Measurements from ENCODE around the gene SCYL1. TPM values are rescaled to one million over a fixed set of nuclear protein-coding genes. Genes with fewer than 3 reads are reported as not detected.
"Not testable (repeated sequence)": the region's sequence is repeated elsewhere in the genome, so short reads cannot be mapped to it uniquely, and the experiment has no call there.

Gene SCYL1
- total and polyA plus RNA-seq, 7 donors = 66.9 to 106 (median 87.4) TPM

DNA sequence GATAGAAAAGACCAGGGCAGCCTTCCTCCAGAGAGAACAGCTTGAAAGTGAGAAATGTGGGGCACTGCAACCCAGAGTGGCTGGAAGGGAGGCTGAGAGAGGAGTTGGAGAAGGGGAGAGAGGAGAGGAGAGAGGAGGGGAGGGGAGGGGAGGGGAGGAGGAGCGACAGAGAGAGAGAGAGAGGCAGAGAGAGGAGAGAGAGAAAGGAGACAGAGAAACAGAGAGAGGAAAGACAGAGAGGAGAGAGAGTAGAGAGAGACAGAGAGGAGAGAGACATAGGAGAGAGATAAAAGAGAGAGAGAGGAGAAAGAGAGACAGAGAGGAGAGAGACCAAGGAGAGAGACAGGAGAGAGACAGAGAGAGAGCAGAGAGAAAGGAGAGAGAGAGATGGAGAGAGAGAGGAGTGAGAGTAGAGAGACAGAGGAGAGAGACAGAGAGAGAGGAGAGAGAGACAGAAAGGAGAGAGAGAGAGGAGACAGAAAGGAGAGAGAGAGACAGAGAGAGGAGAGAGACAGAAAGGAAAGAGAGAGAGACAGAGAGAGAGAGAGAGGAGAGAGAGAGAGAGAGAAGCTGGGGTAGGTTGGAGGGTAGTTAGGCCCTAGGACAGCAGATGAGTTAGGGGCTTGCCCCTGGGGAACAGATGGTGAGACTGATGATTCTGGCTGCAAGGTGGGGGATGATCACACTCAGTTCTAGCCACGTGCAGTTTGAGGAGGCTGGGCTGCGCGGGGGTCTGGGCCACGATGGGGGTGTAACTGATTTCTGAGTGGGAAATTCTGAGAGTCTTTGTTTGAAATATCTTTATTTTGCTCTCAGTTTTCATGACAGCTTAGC, 8.5 kb upstream of the SCYL1 start:
- no peaks in the 10 kb centered on the region for H3K9me3 ChIP-seq
- H3K27me3 ChIP-seq (ENCODE audit: insufficient read depth in 3 of 3, low read length in 2 of 3) = no peaks in the 10 kb centered on the region
- WGBS, 3 donors = 66 to 74% (median 67%) methylated on average over 5 of the region's 5 CpGs
- no peak for ATAC-seq
- H3K36me3 ChIP-seq (ENCODE audit: insufficient read depth in 1 of 2, low read depth in 1 of 2) = no peaks in the 10 kb centered on the region
- DNase-seq = no peak
- no peak overlapping the region for H3K4me3 ChIP-seq
- TF ChIP-seq, protein P1, sequence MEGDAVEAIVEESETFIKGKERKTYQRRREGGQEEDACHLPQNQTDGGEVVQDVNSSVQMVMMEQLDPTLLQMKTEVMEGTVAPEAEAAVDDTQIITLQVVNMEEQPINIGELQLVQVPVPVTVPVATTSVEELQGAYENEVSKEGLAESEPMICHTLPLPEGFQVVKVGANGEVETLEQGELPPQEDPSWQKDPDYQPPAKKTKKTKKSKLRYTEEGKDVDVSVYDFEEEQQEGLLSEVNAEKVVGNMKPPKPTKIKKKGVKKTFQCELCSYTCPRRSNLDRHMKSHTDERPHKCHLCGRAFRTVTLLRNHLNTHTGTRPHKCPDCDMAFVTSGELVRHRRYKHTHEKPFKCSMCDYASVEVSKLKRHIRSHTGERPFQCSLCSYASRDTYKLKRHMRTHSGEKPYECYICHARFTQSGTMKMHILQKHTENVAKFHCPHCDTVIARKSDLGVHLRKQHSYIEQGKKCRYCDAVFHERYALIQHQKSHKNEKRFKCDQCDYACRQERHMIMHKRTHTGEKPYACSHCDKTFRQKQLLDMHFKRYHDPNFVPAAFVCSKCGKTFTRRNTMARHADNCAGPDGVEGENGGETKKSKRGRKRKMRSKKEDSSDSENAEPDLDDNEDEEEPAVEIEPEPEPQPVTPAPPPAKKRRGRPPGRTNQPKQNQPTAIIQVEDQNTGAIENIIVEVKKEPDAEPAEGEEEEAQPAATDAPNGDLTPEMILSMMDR (IDR thresholded peaks at IDR 0.05) = no peak
- no peak overlapping the region for H3K27ac ChIP-seq
- intact Hi-C loops (cut with DNase I) = no loop called here
- no peaks in the 10 kb centered on the region for H3K4me1 ChIP-seq

DNA sequence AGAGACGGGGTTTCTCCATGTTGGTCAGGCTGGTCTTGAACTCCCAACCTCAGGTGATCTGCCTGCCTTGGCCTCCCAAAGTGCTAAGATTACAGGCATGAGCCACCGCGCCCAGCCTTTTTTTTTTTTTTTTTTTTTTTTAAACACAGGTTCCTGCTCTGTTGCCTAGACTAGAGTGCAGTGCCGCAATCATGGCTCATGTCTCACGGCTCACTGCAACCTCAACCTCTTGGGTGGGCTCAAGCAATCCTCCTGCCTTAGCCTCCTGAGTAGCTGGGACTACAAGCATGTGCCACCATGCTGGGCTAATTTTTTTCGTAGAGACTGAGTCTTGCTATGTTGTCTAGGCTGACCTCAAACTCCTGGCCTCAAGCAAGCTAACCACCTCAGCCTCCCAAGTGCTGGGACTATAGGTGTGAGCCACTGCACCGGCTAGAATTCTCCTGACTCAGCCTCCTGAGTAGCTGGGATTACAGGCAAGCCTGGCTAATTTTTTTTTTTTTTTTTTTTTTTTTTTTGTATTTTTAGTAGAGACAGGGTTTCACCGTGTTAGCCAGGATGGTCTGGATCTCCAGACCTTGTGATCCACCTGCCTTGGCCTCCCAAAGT, 5.8 kb upstream of the SCYL1 start:
- H3K4me3 ChIP-seq; H3K4me1 ChIP-seq; H3K27me3 ChIP-seq (ENCODE audit: insufficient read depth in 3 of 3, low read length in 2 of 3); H3K27ac ChIP-seq; ATAC-seq; H3K36me3 ChIP-seq (ENCODE audit: insufficient read depth in 1 of 2, low read depth in 1 of 2); DNase-seq; intact Hi-C loops (cut with DNase I); H3K9me3 ChIP-seq: not testable (repeated sequence)
- 82 to 96% (median 92%) methylated on average over 7 to 8 of the region's 8 CpGs for WGBS, 3 donors

DNA sequence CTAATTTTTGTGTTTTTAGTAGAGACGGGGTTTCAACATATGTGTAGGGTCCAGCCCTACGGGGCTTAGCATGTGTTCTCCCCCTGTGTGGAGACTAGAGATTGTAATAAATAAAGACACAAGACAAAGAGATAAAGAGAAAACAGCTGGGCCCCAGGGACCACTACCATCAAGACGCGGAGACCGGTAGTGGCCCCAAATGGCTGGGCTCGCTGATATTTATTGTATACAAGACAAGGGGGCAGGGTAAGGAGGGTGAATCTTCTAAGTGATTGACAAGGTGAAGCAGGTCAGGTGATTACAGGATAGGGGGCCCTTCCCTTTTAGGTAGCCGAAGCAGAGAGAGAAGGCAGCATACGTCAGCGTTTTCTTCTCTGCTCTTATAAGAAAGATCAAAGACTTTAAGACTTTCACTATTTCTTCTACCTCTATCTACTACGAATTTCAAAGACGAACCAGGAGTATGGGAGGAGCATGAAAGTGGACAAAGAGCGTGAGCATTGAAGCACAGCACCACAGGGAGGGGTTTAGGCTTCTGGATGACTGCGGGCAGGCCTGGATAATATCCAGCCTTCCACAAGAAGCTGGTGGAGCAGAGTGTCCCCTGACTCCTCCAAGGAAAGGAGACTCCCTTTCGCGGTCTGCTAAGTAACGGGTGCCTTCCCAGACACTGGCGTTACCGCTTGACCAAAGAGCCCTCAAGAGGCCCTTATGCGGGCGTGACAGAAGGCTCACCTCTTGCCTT, 2.9 kb upstream of the SCYL1 start:
- ATAC-seq; DNase-seq; H3K4me3 ChIP-seq; H3K27me3 ChIP-seq (ENCODE audit: insufficient read depth in 3 of 3, low read length in 2 of 3); H3K9me3 ChIP-seq; H3K27ac ChIP-seq: not testable (repeated sequence)
- intact Hi-C loops (cut with DNase I) = loop anchor here in 1 of 2 donors (5.0 kb wide), 1 partner anchor 165 kb away; no protein-coding TSS in a partner anchor
- 82 to 85% (median 83%) methylated on average over 20 of the region's 20 CpGs for WGBS, 3 donors
- H3K36me3 ChIP-seq (ENCODE audit: insufficient read depth in 1 of 2, low read depth in 1 of 2) = peaks cover 0 to 10% of the 10 kb centered on the region in 2 donors
- H3K4me1 ChIP-seq = peaks cover 17% of the 10 kb centered on the region

DNA sequence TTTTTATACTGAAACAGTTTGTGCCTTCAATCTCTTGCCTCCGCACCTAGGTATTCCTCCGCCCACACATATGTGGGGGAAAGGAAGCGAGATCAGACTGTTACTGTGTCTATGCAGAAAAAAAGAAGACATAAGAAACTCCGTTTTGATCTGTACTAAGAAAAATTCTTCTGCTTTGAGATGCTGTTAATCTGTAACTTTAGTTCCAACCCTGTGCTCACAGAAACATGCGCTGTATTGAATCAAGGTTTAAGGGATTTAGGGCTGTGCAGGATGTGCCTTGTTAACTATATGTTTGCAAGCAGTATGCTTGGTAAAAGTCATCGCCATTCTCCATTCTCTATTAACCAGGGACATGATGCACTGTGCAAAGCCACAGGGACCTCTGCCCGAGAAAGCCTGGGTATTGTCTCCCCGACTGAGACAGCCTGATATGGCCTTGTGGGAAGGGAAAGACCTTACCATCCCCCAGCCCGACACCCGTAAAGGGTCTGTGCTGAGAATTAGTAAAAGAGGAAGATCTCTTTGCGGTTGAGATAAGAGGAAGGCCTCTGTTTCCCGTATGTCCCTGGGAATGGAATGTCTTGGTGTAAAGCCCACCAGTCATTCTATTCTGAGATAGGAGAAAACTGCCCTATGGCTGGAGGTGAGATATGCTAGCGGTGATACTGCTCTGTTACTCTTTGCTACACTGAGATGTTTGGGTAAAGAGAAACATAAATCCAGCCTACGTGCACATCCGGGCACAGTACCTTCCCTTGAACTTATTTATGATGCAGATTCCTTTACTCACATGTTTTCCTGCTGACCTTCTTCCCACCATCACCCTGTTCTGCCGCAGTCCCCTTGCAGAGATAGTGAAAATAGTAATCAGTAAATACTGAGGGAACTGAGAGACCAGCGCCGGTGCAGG, 1.9 kb upstream of the SCYL1 start:
- not testable (repeated sequence) for H3K4me3 ChIP-seq; ATAC-seq; DNase-seq; H3K27ac ChIP-seq; H3K27me3 ChIP-seq (ENCODE audit: insufficient read depth in 3 of 3, low read length in 2 of 3); H3K9me3 ChIP-seq
- Histone ChIP-seq H3K36me3 (ENCODE audit: insufficient read depth in 1 of 2, low read depth in 1 of 2) (peaks cover 0 to 20% of the 10 kb centered on the region in 2 donors), H3K4me1 (peaks cover 17% of the 10 kb centered on the region)
- 83 to 89% (median 85%) methylated on average over 18 of the region's 18 CpGs for WGBS, 3 donors
- intact Hi-C loops (cut with DNase I) = loop anchor here in 1 of 2 donors (5.0 kb wide), 1 partner anchor 166 kb away; no protein-coding TSS in a partner anchor

DNA sequence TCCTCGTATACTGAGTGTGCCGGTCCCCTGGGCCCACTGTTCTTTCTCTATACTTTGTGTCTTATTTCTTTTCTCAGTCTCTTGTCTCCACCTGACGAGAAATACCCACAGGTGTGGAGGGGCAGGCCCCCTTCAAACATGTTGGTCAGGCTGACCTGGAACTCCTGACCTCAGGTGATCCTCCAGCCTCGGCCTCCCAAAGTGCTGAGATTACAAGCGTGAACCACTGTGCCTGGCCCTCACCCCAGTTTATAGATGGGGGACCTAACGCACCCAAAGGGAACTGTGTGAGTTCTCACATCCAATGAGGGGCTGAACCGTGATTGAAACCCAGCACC, 1.3 kb upstream of the SCYL1 start:
- not testable (repeated sequence) for DNase-seq

More for the DNA sequence above, 1.3 kb upstream of the SCYL1 start:
- H3K27me3 ChIP-seq (ENCODE audit: insufficient read depth in 3 of 3, low read length in 2 of 3); ATAC-seq; H3K27ac ChIP-seq; H3K4me3 ChIP-seq; H3K9me3 ChIP-seq: not testable (repeated sequence)
- 90 to 97% (median 91%) methylated on average over 7 of the region's 7 CpGs for WGBS, 3 donors
- H3K4me1 ChIP-seq = peaks cover 17% of the 10 kb centered on the region
- peaks cover 0 to 26% of the 10 kb centered on the region in 2 donors for H3K36me3 ChIP-seq (ENCODE audit: insufficient read depth in 1 of 2, low read depth in 1 of 2)
- intact Hi-C loops (cut with DNase I) = loop anchor here in 1 of 2 donors (5.0 kb wide), 1 partner anchor 166 kb away; no protein-coding TSS in a partner anchor

Data from psoas muscle (tissue), 8 donors.